GM19035 (cell line): ENCODE data around the gene NBEA.
"Not testable (repeated sequence)": the region's sequence is repeated elsewhere in the genome, so short reads cannot be mapped to it uniquely, and the experiment has no call there.

Experiments used
- ATAC-seq: cut with Tn5 transposase; IDR thresholded peaks from one replicate; pipeline ENCODE4 v1.9.1; 2021; ENCODE audit not compliant: unreplicated experiment

Gene NBEA

DNA sequence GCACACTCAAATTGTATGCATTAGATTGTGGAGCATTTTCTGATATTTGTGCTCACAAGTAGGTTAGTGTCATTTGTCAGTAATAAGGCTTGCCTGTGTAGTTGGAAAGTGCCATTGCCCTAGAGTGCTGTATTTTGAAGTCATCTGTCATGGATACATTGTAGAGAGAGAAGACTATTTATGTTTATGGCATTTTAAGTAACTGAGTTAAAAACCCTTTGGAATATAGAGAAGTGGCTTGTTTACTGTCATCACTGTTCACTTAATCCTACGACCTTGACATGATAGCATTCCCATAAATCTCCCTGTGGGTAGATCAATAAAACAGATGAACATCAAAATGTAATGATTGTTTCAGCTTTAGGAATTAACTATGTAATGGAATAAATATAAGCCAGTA, 423.8 kb downstream of the NBEA start:
- no peak for ATAC-seq

DNA sequence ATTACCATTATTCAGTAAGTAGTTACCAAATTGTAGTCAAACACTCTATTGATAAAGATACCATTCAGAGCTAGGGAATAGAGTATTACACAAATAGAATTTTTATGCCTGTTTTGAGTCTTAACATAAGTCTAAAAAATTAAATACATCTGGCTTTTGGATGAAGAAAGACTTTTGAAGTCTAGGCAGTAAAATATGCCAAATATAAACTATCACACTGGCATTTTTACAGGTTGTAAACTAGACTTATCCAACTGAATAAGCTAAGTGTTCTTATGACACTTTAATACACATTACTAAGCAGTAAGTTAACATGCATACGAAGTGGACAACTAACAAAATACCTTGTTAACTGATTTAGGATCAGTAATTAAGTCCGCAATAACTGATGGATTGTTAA, 425.5 kb downstream of the NBEA start:
- no peak for ATAC-seq

DNA sequence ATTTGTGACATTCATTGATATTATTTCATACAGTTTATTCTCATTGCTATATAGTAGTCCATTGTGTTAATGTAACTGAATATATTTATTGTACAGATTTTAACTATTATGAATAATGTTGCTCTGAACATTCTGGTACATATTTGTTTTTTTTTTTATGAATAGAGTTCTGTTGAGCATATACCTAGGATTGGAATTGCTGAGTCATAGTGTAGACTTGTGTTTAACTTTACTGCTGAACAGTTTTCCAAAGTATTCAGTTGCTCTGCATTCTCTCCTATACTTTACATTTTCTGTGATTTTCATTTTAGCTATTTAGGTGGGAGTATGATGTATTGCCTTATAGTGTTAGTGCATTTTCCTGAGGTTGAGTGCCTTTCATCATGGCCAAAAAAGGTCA, 436.9 kb downstream of the NBEA start:
- ATAC-seq = no peak

DNA sequence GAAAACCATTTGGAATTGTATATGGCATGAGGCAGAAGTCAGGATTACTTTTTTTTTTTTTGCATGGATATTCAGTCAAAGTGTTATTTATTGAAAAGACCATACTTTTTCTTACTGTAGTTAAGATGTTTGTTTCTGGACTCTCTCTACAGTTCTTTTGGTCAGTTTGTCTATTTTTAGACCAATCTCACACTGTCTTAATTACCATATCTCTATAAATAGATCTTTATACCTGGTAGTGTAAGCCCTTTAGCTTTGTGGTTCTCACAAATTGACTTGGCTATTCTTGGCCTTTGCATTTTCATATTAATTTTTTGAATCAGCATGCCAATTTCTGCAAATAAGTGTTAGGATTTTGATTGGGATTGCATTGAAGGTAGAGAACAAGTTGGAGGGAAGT, 437.6 kb downstream of the NBEA start:
- no peak for ATAC-seq

DNA sequence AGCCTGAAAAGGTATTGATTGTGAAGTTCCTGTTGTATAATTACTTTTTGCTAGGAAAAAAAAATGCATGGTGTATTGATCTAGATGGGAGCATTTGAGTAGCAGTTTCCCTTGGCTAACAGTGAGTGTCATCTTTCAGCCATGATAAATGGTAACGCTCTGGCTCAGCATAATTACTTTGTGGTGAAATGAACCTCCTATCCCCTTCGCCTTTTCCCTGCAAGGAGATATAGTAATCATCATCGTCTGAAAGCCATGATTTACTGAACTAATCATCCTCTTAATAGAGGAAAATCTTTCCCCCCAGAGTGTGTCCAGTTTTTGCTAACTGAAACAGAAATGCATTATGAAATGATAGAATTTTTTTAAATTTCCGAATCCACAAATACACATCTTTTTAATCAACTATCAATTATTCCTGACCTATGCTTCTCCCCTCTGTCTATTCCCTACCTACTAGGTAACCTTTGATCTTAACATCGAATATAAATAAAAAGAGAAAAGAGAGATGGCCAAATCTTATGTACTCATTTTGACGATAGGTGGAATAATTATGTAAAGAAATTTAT, 445.7 kb downstream of the NBEA start:
- no peak for ATAC-seq

DNA sequence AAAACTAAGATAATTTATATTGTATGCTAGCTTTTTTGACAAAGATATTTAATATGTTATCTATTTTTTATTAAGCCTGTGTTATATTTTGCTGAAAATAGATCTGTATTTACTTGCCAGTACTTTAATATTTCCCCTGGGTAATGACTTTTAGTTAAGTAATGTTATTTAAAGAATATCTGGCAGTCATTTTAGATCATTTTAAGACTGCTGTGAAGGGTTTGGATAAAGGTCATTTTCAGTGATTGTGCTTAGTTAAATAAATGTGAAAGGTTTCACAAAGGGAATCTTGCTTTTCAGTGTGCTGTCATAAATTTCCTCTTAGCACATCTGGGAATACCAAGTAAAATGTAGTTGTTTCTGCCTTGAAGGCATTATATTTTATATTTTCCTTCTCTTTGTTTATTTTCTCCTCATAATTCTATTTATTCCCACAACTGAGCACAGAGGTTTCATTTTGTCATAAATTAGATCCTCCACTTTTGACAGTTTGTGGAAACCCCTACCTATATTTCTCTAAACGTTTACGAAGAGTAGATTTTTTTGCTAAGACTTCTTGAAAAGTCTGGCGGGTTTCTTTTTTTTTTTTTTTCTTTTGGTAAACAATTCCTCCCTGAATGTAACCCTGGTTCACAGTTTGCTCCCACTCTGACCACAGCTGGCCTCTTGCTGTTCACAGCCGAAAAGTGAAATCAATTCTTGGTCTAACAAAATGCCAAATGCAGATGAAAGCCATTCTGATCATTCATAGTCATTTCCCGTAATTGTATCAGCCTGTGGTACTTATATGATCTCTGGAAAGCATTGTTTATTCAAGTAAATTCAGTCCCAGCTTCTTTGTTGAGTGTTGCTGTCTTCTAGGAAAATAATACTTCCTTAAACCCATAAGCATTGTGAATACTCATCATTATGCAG, 446.6 kb downstream of the NBEA start:
- no peak for ATAC-seq

DNA sequence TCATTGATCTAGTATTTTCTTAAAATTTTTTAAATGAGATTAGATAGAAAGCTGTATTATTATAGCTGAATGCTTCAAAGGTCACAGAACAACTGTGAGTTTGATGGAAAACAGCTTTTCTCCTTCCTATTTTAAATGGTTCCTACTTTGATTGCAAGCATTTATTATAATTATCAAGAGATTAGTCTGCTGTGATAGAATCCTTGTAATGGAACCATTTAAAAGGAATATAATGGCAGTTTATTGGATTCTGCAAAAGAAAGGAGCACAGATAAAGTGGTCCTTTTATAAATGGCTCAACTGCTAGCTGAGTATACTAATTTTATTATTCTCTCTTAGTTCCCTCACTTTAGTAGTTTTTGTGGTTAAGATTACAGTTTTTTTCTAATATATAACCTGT, 447.5 kb downstream of the NBEA start:
- ATAC-seq = no peak

DNA sequence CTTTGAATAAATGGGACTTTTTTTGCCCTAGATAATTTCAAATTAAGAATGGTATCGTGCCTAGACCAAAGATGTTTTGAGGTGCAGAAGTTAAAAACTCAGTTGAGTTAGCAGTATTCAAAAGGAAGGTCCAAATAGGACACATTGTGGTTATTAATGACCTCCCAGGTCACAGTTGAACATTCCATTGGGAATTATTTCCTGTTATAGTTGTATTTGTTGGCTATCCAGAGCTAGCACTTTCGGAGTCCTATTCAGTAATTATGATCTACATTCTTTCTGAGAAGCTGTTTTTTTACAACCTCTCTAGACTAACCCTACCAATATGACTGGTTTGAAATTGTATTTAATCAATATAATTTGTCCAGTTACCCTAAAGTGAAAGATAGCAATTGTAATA, 450.7 kb downstream of the NBEA start:
- no peak for ATAC-seq

DNA sequence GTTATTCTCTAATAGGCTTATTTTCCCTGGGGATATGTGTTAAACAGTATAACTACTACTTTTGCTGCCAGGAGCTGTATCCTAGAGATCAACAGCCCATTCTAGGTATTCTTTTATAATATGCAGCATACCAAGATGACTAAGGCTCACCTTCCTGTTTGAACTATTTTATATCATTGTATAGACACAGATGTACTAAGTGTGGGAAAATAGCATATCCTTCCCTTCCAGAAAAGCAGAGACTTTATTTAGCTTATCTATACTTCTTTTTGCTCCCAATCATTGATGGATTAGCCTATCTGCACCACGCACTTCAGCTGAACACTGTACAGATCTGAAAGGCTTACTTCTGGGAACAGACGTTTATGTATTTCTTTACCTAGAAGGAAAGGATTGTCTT, 451.8 kb downstream of the NBEA start:
- no peak for ATAC-seq

DNA sequence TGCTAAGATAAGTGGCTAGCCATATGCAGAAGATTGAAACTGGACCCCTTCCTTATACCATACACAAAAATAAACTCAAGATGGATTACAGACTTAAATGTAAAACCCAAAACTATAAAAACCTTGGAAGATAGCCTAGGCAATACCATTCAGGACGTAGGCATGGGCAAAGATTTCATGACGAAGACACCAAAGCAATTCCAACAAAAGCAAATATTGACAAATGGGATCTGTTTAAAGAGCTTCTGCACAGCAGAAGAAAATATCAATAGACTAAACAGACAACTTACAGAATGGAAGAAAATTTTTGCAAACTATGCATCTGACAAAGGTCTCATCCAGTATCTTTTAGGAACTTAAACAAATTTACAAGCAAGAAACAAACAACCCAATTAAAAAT, 466.2 kb downstream of the NBEA start:
- ATAC-seq = not testable (repeated sequence)

DNA sequence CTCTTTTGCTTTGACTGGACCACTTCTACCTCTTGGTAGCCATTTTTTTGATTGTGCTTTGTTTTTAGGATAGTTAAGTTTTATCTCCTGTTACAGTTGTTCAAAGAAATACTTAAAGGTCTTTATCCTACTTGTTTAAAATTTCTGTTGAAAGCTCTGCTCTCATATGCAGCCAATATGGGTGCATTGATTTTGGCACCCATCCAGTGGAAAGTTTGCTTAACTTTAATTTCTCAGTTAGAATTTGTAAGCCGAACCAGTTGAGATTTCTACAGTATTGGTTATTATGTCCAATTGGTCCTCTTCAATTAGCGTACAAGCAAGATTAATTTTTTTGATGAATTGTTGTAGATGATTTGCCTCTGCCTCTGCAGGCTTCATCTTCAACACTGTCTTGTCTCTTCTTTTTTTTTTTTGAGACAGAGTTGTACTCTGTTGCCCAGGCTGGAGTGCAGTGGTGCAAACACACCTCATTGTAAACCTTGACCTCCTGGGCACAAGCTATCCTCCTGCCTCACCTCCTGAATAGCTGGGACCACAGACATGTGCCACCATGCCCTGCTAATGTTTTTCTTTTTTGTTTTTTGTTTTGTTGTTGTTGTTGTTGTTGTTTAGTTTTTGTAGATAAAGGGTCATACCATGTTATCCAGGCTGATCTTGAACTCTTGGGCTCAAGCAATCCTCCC, 469.1 kb downstream of the NBEA start:
- no peak for ATAC-seq

DNA sequence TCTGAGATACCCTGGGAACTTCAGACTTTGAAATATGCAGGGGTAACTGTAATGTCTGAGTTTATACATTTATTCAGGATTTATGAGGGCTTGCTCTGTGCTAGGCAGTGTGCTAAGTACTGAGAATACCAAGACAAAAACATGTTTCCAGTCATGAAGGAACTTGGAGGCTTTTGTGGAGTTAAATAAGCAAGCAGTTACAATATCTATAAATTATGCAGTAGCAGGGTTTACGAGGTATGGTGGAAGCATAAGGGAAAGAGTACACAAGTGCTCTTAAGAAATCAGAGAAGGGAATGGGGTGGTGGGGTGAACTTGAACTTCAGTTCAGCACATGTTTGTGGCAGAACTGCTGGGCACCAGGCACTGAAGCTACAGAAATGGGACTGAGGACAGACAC, 506.4 kb downstream of the NBEA start:
- no peak for ATAC-seq

DNA sequence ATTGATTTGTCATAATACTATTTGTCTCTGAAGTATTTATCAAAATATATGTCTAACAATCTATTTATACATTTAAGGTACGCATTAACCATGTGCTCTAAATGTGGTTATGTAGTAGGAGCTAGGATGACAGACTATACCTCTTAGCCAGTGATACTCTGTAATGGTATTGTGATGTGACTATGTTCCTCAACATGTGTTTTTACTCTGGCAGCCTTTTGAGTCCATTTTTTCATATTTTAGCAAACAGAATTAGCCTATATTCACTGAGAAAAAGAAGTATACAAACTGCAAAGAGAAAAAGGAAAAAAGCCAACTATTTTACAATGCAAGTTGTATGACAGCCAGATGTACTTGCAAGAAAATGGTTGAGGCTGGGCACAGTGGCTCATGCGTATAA, 507.8 kb downstream of the NBEA start:
- ATAC-seq = no peak

DNA sequence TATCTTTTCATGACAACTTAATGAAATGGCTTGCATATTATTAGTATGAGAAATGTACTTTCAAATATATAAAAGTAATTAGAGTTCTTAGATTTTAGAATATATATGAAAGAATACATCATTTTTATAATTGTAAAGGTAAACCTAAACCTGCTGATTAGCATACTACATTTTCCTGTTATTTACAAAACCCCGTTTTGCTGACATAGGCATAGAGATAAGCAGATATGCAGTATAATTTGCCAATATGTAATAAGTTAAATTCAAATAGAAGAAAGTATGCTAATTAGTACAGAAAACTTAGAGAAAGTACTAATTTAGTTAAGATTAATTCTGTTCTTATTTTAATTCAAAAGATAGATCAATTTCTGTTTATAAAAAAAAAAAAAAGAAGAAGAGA, 513.0 kb downstream of the NBEA start:
- no peak for ATAC-seq

DNA sequence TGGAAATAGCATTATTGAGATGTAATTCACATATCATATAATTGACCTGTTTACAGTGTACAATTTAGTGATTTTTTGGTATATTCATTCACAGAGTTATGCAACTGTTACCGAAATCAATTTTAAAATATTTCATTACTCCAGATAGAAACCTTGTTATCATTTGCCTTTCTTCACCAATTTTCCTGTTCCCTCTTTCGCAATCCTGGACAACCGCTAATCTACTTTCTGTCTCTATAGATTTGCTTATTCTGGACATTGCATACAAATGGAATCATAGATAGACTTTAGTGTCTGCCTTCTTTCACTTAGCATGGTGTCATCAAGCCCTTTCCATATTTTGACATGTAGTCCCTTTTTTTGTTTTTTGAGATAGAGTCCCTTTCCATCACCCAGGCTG, 515.2 kb downstream of the NBEA start:
- ATAC-seq = no peak

DNA sequence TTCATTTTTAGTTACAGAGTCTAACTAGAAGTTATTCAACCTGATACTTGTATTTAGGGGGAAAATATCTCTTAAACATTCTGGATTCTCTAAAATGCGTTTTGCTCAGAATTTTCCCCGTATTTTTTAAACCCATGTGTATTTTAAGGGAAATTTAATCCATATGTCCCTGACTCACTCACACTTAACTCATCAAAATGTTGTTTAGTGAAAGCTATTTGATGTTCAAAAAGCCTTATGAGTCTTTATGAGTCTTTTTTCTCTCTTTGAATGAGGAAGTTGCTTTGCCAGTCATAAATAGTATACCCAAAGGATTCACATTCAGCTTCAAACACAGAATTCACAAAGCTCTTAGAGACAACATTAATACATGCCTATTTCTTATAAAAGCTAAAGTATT, 518.0 kb downstream of the NBEA start:
- no peak for ATAC-seq

DNA sequence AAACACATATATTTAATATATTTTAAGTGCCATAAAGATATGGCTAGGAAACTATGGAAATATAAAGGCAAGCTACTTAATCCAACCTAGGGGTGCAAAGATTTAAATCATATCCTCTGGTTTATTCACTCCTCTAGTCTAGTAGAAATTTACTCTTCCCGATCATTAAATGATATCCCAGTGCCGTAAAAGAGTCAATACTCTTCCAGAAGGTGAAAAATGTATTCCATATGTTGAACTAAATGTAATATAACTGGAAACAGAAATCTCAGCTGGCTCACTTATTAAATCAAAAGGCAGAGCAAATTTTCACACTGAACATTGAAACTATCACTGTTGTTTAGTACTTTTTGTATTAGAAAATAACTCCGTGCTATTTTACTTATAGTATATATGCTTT, 523.3 kb downstream of the NBEA start:
- no peak for ATAC-seq

DNA sequence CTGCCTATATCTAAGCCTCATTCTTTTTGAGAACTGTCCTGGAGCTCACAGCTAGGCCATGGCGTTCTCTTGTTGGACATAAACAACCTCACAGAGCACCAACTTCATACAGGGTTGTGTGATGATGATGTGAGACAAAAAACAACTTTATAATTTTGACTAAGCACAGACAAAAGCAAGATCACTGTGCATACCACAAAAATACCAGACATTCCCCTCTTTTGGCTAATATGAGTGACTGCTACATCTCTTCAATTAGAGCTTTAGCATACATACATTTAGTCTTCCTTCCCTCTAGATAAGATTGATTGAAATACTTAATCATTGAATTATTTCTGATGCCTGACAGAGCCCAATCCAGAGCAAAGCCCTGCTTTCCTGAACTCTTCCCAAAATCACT, 526.1 kb downstream of the NBEA start:
- no peak for ATAC-seq

DNA sequence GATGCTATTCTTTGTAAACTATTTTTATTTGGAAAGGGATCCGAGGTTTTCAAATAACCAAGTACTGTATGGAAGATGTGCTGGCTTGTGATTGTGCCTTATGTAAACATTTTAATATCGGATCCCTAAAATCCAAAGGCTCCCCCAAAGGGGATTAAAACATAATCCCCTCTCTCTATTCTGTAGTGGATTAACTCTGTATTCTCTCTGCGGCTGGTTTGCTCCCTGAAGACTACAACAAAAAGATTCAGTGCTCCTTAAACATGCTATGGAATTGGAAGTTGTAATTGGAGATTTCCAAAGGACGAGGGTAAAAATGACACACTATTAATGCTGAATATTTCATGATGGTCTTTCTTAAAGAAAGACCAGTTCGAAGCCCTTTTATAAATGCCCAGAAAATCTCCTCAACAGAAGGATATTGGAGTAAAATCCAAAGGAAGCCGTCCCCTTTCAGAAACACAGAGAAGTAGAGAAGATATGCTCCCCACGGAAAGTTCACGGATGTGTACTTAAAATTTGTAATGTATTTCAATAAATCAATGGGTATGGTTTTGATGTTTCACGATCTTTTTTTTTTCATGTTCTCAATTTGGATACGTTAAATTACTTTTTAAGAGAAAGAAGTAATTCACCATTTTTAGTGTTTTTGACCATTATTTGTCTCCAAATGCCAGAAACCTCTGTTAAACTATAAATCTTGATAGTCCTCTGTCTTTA, 527.9 kb downstream of the NBEA start:
- no peak for ATAC-seq

DNA sequence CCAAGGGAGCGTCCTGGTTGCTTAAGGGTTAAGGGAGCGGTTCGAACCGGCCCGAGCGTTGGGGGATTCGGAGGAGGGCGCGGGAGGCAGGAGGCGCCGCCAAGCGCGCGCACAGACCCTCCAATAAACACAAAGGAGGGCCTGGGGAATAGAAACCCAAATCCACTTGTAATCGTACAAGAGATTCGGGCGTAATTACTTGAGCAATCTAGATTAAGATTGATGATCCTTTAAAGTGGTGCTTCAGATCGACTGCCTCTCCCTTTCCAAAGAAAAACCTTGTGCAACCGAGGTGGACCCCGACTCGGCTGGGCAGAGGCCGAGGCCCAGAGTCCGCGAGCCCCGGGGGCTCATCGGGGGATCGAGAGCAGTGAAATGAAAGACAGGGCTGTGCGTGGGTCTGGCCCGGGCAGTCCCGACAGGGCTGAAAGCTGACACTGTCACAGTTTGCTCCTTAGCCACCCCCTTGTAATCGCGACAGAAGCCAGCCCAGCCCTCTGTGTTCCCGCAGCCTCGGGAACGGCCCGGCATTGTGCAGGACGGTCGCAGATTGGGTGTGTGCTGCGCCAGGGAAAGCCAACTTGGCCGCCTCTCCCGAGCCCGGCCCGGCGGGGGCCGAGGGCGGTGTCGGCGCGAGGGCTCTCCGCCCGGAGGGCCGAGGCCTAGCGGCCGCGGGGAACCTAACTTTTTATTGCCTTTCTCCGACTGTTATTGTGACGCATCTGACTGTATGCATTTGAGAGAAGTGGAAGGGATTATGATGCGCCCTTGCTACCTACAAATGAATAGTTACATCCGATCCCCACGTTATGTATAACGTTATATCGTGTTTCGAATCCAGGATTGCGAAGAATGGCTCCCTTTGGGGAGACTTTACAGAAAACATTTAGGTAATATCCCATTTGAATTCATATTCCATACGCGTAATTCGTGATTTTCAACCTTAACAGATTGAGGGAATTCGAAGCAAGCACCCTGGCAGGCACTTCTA, 528.9 kb downstream of the NBEA start:
- no peak for ATAC-seq
